HEK293 (cell line): Measurements from ENCODE around the gene CTBP2.
A peak's percentile ranks its signal among the peaks of the same experiment; 100 is the strongest.

ENCODE experiments used
- CTCF ChIA-PET: fragments of 350-600 bp; formaldehyde crosslinking; extraction: SDS; loops from one replicate; lab custom pipeline; 2021; ENCODE audit warnings: antibody characterized with exemption; lab: Yijun Ruan, JAX
- POLR2A ChIA-PET: fragments of 300-600 bp; formaldehyde crosslinking; extraction: SDS; loops from one replicate; lab custom pipeline; 2020; ENCODE audit warnings: antibody characterized with exemption, inconsistent platforms; lab: Yijun Ruan, JAX
- H3K27ac ChIP-seq: fragments of 200-500 bp; sonication (Bioruptor generic); 2 replicates; pipeline ENCODE4 v1.5.1; 2014; ENCODE audit warnings: low read depth, low read length, control low read depth, inconsistent platforms; ENCODE audit errors: extremely low read depth
- H3K36me3 ChIP-seq, 2 experiments: fragments of 200-500 bp in 1 of 2; sonication (Bioruptor generic) in 1 of 2; 1 replicate in 1 of 2; 2 replicates in 1 of 2; pipeline ENCODE4 v1.5.1; 2014 to 2017; ENCODE audit warnings: inconsistent platforms in 2 of 2, low read length in 2 of 2; ENCODE audit not compliant: control insufficient read depth in 2 of 2, insufficient read depth in 1 of 2
- H3K4me1 ChIP-seq: fragments of 200-500 bp; sonication (Bioruptor generic); 2 replicates; pipeline ENCODE4 v1.5.1; 2014; ENCODE audit warnings: mild to moderate bottlenecking, low read length, inconsistent platforms; ENCODE audit not compliant: control insufficient read depth, insufficient read depth
- H3K4me3 ChIP-seq: 2 replicates; pipeline ENCODE4 v1.5.1; 2011; ENCODE audit warnings: low read depth, mild to moderate bottlenecking, control low read depth, low read length, moderate library complexity
- H3K9me3 ChIP-seq: fragments of 200-500 bp; sonication (Bioruptor generic); 2 replicates; pipeline ENCODE4 v1.5.1; 2014; ENCODE audit warnings: low read depth, low read length, inconsistent platforms; ENCODE audit not compliant: control insufficient read depth, insufficient read depth
- BCL11B ChIP-seq: fragments of 450-650 bp; formaldehyde crosslinking; IDR thresholded peaks from 2 replicates; pipeline ENCODE4 v1.5.1; 2016; ENCODE audit warnings: low read depth, missing biosample characterization, missing genetic modification characterization
- SETDB1 ChIP-seq: IDR thresholded peaks from one replicate; pipeline ENCODE4 v1.6.1; 2017; ENCODE audit warnings: mild to moderate bottlenecking, low read length, moderate library complexity, mixed read lengths; ENCODE audit not compliant: insufficient read length
- SP3 ChIP-seq: fragments of 450-650 bp; formaldehyde crosslinking; IDR thresholded peaks from 2 replicates; pipeline ENCODE4 v1.5.1; 2016; ENCODE audit warnings: missing biosample characterization, missing genetic modification characterization
- SP7 ChIP-seq: fragments of 450-650 bp; formaldehyde crosslinking; IDR thresholded peaks from 2 replicates; pipeline ENCODE4 v1.5.1; 2016; ENCODE audit warnings: missing biosample characterization, missing genetic modification characterization
- WT1 ChIP-seq: fragments of 450-650 bp; formaldehyde crosslinking; IDR thresholded peaks from 2 replicates; pipeline ENCODE4 v1.5.1; 2016; ENCODE audit warnings: missing biosample characterization, missing genetic modification characterization
- YY1 ChIP-seq: fragments of 450-650 bp; formaldehyde crosslinking; IDR thresholded peaks from 2 replicates; pipeline ENCODE4 v1.5.1; 2018; ENCODE audit warnings: missing biosample characterization, missing genetic modification characterization
- ZBTB21 ChIP-seq: fragments of 450-650 bp; formaldehyde crosslinking; IDR thresholded peaks from 2 replicates; pipeline ENCODE4 v1.5.1; 2017; ENCODE audit warnings: missing biosample characterization, missing genetic modification characterization
- ZBTB48 ChIP-seq: fragments of 450-650 bp; formaldehyde crosslinking; IDR thresholded peaks from 2 replicates; pipeline ENCODE4 v1.5.1; 2016; ENCODE audit warnings: missing biosample characterization, missing genetic modification characterization
- ZNF175 ChIP-seq: fragments of 450-650 bp; formaldehyde crosslinking; IDR thresholded peaks from 2 replicates; pipeline ENCODE4 v1.5.1; 2016; ENCODE audit warnings: missing biosample characterization, missing genetic modification characterization
- ZNF211 ChIP-seq: fragments of 450-650 bp; formaldehyde crosslinking; IDR thresholded peaks from 2 replicates; pipeline ENCODE4 v1.5.1; 2016; ENCODE audit warnings: low read depth, missing biosample characterization, missing genetic modification characterization
- ZNF311 ChIP-seq: fragments of 450-650 bp; formaldehyde crosslinking; IDR thresholded peaks from 2 replicates; pipeline ENCODE4 v1.5.1; 2017; ENCODE audit warnings: missing biosample characterization, missing genetic modification characterization, borderline replicate concordance
- ZNF664 ChIP-seq: fragments of 450-650 bp; formaldehyde crosslinking; IDR thresholded peaks from 2 replicates; pipeline ENCODE4 v1.5.1; 2016; ENCODE audit warnings: missing biosample characterization, missing genetic modification characterization
- ZNF830 ChIP-seq: fragments of 450-650 bp; IDR thresholded peaks from 2 replicates; pipeline ENCODE4 v1.5.0; 2018; ENCODE audit warnings: missing biosample characterization, missing genetic modification characterization, low read depth, mild to moderate bottlenecking, moderate library complexity
- ZXDB ChIP-seq: fragments of 450-650 bp; formaldehyde crosslinking; IDR thresholded peaks from 2 replicates; pipeline ENCODE4 v1.5.1; 2016; ENCODE audit warnings: missing biosample characterization, missing genetic modification characterization
- TF ChIP-seq, protein P1 (sequence below): fragments of 450-650 bp; formaldehyde crosslinking; IDR thresholded peaks from 2 replicates; pipeline ENCODE4 v1.5.1; 2017; ENCODE audit warnings: missing biosample characterization, mild to moderate bottlenecking, missing genetic modification characterization, moderate library complexity
- TF ChIP-seq, protein P2 (sequence below): fragments of 450-650 bp; IDR thresholded peaks from 2 replicates; pipeline ENCODE4 v1.5.1; 2018; ENCODE audit warnings: missing biosample characterization, mild to moderate bottlenecking, missing genetic modification characterization
- TF ChIP-seq, protein P3 (sequence below): fragments of 450-650 bp; formaldehyde crosslinking; IDR thresholded peaks from 2 replicates; pipeline ENCODE4 v1.5.1; 2016; ENCODE audit warnings: missing biosample characterization, missing genetic modification characterization, low read depth
- TF ChIP-seq, protein P4 (sequence below): fragments of 450-650 bp; formaldehyde crosslinking; IDR thresholded peaks from 2 replicates; pipeline ENCODE4 v1.5.1; 2017; ENCODE audit warnings: missing biosample characterization, missing genetic modification characterization

CTBP2 gene

DNA sequence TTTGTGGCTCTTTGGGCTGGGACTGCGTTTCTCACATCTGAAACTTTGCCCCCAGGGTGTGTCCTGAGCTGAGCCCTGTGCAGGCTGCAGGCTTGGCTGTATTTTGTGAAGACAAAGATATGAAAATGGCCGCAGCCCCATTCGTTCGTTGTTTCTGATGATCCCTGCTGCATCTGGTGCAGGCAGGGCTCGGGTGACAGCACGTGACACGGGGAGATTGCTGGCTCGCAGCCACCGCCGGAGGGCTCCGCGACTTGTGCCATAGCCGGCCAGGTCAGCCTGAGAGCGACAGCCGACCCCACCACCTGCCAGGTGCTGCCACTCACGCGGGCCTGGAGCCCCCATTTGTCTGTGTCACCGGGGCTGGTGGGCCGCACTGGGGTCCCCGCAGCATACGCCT, 137.1 kb downstream of the CTBP2 start (continued):
- TF ChIP-seq, protein P1, sequence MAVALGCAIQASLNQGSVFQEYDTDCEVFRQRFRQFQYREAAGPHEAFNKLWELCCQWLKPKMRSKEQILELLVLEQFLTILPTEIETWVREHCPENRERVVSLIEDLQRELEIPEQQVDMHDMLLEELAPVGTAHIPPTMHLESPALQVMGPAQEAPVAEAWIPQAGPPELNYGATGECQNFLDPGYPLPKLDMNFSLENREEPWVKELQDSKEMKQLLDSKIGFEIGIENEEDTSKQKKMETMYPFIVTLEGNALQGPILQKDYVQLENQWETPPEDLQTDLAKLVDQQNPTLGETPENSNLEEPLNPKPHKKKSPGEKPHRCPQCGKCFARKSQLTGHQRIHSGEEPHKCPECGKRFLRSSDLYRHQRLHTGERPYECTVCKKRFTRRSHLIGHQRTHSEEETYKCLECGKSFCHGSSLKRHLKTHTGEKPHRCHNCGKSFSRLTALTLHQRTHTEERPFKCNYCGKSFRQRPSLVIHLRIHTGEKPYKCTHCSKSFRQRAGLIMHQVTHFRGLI (tag by site-specific recombination) = 0 out of 2 replicates have a peak, but pooled peaks have one; percentile 14
- no peak for TF ChIP-seq ZNF830 (tag by site-specific recombination)
- TF ChIP-seq ZNF211 (tag by site-specific recombination) = no peak
- TF ChIP-seq ZXDB (tag by site-specific recombination) = peak; percentile 30; the same call in 1 of the 2 replicates
- no peak for TF ChIP-seq SETDB1
- TF ChIP-seq, protein P2, sequence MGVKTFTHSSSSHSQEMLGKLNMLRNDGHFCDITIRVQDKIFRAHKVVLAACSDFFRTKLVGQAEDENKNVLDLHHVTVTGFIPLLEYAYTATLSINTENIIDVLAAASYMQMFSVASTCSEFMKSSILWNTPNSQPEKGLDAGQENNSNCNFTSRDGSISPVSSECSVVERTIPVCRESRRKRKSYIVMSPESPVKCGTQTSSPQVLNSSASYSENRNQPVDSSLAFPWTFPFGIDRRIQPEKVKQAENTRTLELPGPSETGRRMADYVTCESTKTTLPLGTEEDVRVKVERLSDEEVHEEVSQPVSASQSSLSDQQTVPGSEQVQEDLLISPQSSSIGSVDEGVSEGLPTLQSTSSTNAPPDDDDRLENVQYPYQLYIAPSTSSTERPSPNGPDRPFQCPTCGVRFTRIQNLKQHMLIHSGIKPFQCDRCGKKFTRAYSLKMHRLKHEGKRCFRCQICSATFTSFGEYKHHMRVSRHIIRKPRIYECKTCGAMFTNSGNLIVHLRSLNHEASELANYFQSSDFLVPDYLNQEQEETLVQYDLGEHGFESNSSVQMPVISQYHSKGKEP = peak; percentile 96
- 0 out of 2 replicates have a peak, but pooled peaks have one; percentile 25 for TF ChIP-seq SP7 (tag by site-specific recombination)
- peak; percentile 99 for TF ChIP-seq ZBTB48
- TF ChIP-seq, all 188 proteins: peak for 18

DNA sequence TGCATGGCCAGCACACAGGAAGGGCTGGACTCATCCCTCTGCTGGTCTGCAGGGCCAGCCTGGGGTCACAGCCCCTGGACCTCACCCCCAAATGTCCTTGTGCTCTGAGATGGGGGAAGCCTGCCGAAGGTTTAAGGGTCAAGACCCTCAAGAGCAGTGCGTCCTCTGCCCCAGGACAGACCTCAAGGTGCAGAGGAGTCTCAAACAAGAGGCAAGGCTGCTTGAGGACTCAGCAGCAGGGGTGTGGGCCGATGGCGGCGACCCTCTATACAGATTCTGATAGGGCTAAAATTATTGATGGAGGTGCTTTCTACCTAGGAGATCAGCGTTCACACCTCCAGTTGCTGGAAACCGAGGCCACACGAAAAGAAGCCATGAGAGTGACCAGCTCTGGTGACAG, 137.7 kb downstream of the CTBP2 start:
- POLR2A ChIA-PET = no interaction called here
- TF ChIP-seq SP3 (tag by site-specific recombination) (no peak), WT1 (tag by site-specific recombination) (no peak), ZNF311 (tag by site-specific recombination) (no peak), YY1 (tag by site-specific recombination) (no peak), ZBTB21 (tag by site-specific recombination) (no peak), ZNF664 (tag by site-specific recombination) (no peak), BCL11B (tag by site-specific recombination) (no peak), ZNF175 (no peak)
- TF ChIP-seq, protein P3, sequence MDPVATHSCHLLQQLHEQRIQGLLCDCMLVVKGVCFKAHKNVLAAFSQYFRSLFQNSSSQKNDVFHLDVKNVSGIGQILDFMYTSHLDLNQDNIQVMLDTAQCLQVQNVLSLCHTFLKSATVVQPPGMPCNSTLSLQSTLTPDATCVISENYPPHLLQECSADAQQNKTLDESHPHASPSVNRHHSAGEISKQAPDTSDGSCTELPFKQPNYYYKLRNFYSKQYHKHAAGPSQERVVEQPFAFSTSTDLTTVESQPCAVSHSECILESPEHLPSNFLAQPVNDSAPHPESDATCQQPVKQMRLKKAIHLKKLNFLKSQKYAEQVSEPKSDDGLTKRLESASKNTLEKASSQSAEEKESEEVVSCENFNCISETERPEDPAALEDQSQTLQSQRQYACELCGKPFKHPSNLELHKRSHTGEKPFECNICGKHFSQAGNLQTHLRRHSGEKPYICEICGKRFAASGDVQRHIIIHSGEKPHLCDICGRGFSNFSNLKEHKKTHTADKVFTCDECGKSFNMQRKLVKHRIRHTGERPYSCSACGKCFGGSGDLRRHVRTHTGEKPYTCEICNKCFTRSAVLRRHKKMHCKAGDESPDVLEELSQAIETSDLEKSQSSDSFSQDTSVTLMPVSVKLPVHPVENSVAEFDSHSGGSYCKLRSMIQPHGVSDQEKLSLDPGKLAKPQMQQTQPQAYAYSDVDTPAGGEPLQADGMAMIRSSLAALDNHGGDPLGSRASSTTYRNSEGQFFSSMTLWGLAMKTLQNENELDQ (tag by site-specific recombination) = no peak
- TF ChIP-seq, protein P4, sequence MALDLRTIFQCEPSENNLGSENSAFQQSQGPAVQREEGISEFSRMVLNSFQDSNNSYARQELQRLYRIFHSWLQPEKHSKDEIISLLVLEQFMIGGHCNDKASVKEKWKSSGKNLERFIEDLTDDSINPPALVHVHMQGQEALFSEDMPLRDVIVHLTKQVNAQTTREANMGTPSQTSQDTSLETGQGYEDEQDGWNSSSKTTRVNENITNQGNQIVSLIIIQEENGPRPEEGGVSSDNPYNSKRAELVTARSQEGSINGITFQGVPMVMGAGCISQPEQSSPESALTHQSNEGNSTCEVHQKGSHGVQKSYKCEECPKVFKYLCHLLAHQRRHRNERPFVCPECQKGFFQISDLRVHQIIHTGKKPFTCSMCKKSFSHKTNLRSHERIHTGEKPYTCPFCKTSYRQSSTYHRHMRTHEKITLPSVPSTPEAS = no peak
- TF ChIP-seq, all 188 proteins: peak for 0
- Histone ChIP-seq H3K4me3 (no peak overlapping the region), H3K27ac (peak overlapping the region; percentile 83; the same call in 1 of the 2 replicates), H3K36me3 (peaks cover 0 to 35% of the 10 kb centered on the region in 2 experiments; a peak in 1 of 3 replicates), H3K9me3 (no peaks in the 10 kb centered on the region), H3K4me1 (peaks cover 18% of the 10 kb centered on the region)
- CTCF ChIA-PET = no interaction called here
